IPS DF 6.9 (cell line): ENCODE results near the gene EXOC6.
"Not testable (repeated sequence)": the region's sequence is repeated elsewhere in the genome, so short reads cannot be mapped to it uniquely, and the experiment has no call there.

Experiments
- DNase-seq: peaks from one replicate; pipeline ENCODE4 v3.0.0-alpha.2; 2013; ENCODE audit warnings: low read depth, low spot score
- H3K27ac ChIP-seq: one replicate; pipeline ENCODE4 v1.5.1; 2013; ENCODE audit warnings: low read length, control low read depth
- H3K27me3 ChIP-seq: 2 replicates; pipeline ENCODE4 v1.6.1; 2013; ENCODE audit warnings: mild to moderate bottlenecking, low read length; ENCODE audit not compliant: control insufficient read depth, insufficient read depth
- H3K36me3 ChIP-seq: 2 replicates; pipeline ENCODE4 v1.6.1; 2013; ENCODE audit warnings: low read length; ENCODE audit not compliant: control insufficient read depth, insufficient read depth
- H3K4me1 ChIP-seq: 2 replicates; pipeline ENCODE4 v1.6.1; 2013; ENCODE audit warnings: low read length; ENCODE audit not compliant: control insufficient read depth, insufficient read depth
- H3K4me3 ChIP-seq: 2 replicates; pipeline ENCODE4 v1.5.1; 2013; ENCODE audit warnings: mild to moderate bottlenecking, low read length
- H3K9me3 ChIP-seq: 2 replicates; pipeline ENCODE4 v1.6.1; 2013; ENCODE audit warnings: low read length, inconsistent platforms; ENCODE audit not compliant: control insufficient read depth, insufficient read depth
- WGBS: extraction: QIAGEN DNeasy Blood & Tissue Kit; methylation state at CpG from one replicate; pipeline ENCODE4 v1.1.7; 2013; ENCODE audit warnings: mixed read lengths, missing lambda C conversion rate; ENCODE audit not compliant: insufficient read length, insufficient coverage; 5-methylcytosine and 5-hydroxymethylcytosine counted together

The EXOC6 gene

GRCh38 chr10:92907280-92907679 lies 59.0 kb downstream of the EXOC6 start:
- Histone ChIP-seq H3K27me3 (no peaks in the 10 kb centered on the region), H3K9me3 (no peaks in the 10 kb centered on the region), H3K27ac (no peak overlapping the region), H3K4me1 (no peaks in the 10 kb centered on the region), H3K36me3 (no peaks in the 10 kb centered on the region), H3K4me3 (no peak overlapping the region)
- no peak for DNase-seq
- WGBS, result no CpG with 5 or more reads among the region's 4 CpGs

GRCh38 chr10:92912631-92913030 lies 64.3 kb downstream of the EXOC6 start:
- H3K27me3 ChIP-seq, H3K4me1 ChIP-seq, H3K4me3 ChIP-seq, H3K9me3 ChIP-seq, H3K27ac ChIP-seq, DNase-seq, H3K36me3 ChIP-seq: not testable (repeated sequence)
- no CpG with 5 or more reads among the region's 4 CpGs for WGBS

GRCh38 chr10:92913973-92914372 lies 65.7 kb downstream of the EXOC6 start:
- H3K36me3 ChIP-seq, result no peaks in the 10 kb centered on the region
- no peak overlapping the region for H3K4me3 ChIP-seq
- no peaks in the 10 kb centered on the region for H3K9me3 ChIP-seq
- no peak overlapping the region for H3K27ac ChIP-seq
- no peaks in the 10 kb centered on the region for H3K27me3 ChIP-seq
- no CpG with 5 or more reads among the region's 6 CpGs for WGBS
- no peak for DNase-seq
- peaks cover 2% of the 10 kb centered on the region; the same call in 1 of the 2 replicates for H3K4me1 ChIP-seq

GRCh38 chr10:92914478-92915325 lies 66.4 kb downstream of the EXOC6 start:
- H3K9me3 ChIP-seq, result no peaks in the 10 kb centered on the region
- no peak overlapping the region for H3K4me3 ChIP-seq
- peaks cover 2% of the 10 kb centered on the region; the same call in 1 of the 2 replicates for H3K4me1 ChIP-seq
- no peak overlapping the region for H3K27ac ChIP-seq
- H3K36me3 ChIP-seq, result no peaks in the 10 kb centered on the region
- no peaks in the 10 kb centered on the region for H3K27me3 ChIP-seq
- no peak for DNase-seq
- no CpG with 5 or more reads among the region's 4 CpGs for WGBS

GRCh38 chr10:92915892-92916291 lies 67.6 kb downstream of the EXOC6 start:
- no peaks in the 10 kb centered on the region for H3K36me3 ChIP-seq
- H3K4me1 ChIP-seq, result peaks cover 2% of the 10 kb centered on the region; the same call in 1 of the 2 replicates
- WGBS, result no CpG with 5 or more reads among the region's 3 CpGs
- H3K27me3 ChIP-seq, result no peaks in the 10 kb centered on the region
- no peaks in the 10 kb centered on the region for H3K9me3 ChIP-seq
- no peak overlapping the region for H3K27ac ChIP-seq
- H3K4me3 ChIP-seq, result no peak overlapping the region
- DNase-seq, result no peak

GRCh38 chr10:92916433-92916832 lies 68.1 kb downstream of the EXOC6 start:
- Histone ChIP-seq H3K9me3 (no peaks in the 10 kb centered on the region), H3K4me1 (peaks cover 2% of the 10 kb centered on the region; the same call in 1 of the 2 replicates), H3K4me3 (no peak overlapping the region), H3K27me3 (no peaks in the 10 kb centered on the region), H3K36me3 (no peaks in the 10 kb centered on the region), H3K27ac (no peak overlapping the region)
- no peak for DNase-seq
- WGBS, result no CpG with 5 or more reads among the region's 2 CpGs

- Histone ChIP-seq H3K36me3 (no peaks in the 10 kb centered on the region), H3K9me3 (no peaks in the 10 kb centered on the region), H3K27ac (no peak overlapping the region), H3K4me1 (peaks cover 2% of the 10 kb centered on the region; the same call in 1 of the 2 replicates), H3K27me3 (no peaks in the 10 kb centered on the region), H3K4me3 (no peak overlapping the region)
- no CpG with 5 or more reads among the region's 3 CpGs for WGBS
- no peak for DNase-seq
Observed at GRCh38 chr10:92918603-92919002, 70.3 kb downstream of the EXOC6 start.

GRCh38 chr10:92920866-92921265 lies 72.5 kb downstream of the EXOC6 start:
- Histone ChIP-seq H3K36me3 (no peaks in the 10 kb centered on the region), H3K4me3 (no peak overlapping the region), H3K9me3 (no peaks in the 10 kb centered on the region), H3K27me3 (no peaks in the 10 kb centered on the region), H3K4me1 (peaks cover 2% of the 10 kb centered on the region; the same call in 1 of the 2 replicates), H3K27ac (no peak overlapping the region)
- no peak for DNase-seq

GRCh38 chr10:92923416-92923815 lies 75.1 kb downstream of the EXOC6 start:
- no CpG with 5 or more reads among the region's 1 CpG for WGBS
- H3K9me3 ChIP-seq, result no peaks in the 10 kb centered on the region
- H3K27me3 ChIP-seq, result no peaks in the 10 kb centered on the region
- no peak for DNase-seq
- H3K4me3 ChIP-seq, result no peak overlapping the region
- H3K36me3 ChIP-seq, result no peaks in the 10 kb centered on the region
- no peak overlapping the region for H3K27ac ChIP-seq
- no peaks in the 10 kb centered on the region for H3K4me1 ChIP-seq

GRCh38 chr10:92929896-92930295 lies 81.6 kb downstream of the EXOC6 start:
- Histone ChIP-seq H3K36me3 (no peaks in the 10 kb centered on the region), H3K4me3 (no peak overlapping the region), H3K27ac (no peak overlapping the region), H3K27me3 (no peaks in the 10 kb centered on the region), H3K9me3 (no peaks in the 10 kb centered on the region), H3K4me1 (no peaks in the 10 kb centered on the region)
- no peak for DNase-seq
- no CpG with 5 or more reads among the region's 5 CpGs for WGBS

- WGBS, result no CpG with 5 or more reads among the region's 1 CpG
- H3K27me3 ChIP-seq, result no peaks in the 10 kb centered on the region
- H3K27ac ChIP-seq, result no peak overlapping the region
- no peak for DNase-seq
- H3K36me3 ChIP-seq, result no peaks in the 10 kb centered on the region
- H3K9me3 ChIP-seq, result no peaks in the 10 kb centered on the region
- H3K4me3 ChIP-seq, result no peak overlapping the region
- H3K4me1 ChIP-seq, result no peaks in the 10 kb centered on the region
Observed at GRCh38 chr10:92931597-92931996, 83.3 kb downstream of the EXOC6 start.
